NCI-H2081 (cell line): Measurements from ENCODE around the gene SUMO3.

ENCODE experiments used
- DNase-seq, 2 experiments: peaks; one replicate each; lab custom pipeline; 2025; lab: John Stamatoyannopoulos, UW

The SUMO3 gene

GRCh38 chr21:44801468-44802395 is 16.1 kb downstream of the SUMO3 start, which contains the start of gene UBE2G2:
UBE2G2 (minus strand) TSS chr21:44801820; CDS start chr21:44801748, 72 bp downstream.
- DNase-seq, result peak; percentile 65 to 76

GRCh38 chr21:44800971-44801467 is 16.8 kb downstream of the SUMO3 start:
- DNase-seq, result peak in 1 of 2 experiments; percentile 31

GRCh38 chr21:44800103-44800502 is 17.8 kb downstream of the SUMO3 start:
- DNase-seq, result peak; percentile 32 to 45

GRCh38 chr21:44799646-44800045 is 18.2 kb downstream of the SUMO3 start:
- DNase-seq, result no peak

GRCh38 chr21:44797775-44798174 is 20.1 kb downstream of the SUMO3 start:
- no peak for DNase-seq

GRCh38 chr21:44795342-44795741 is 22.5 kb downstream of the SUMO3 start:
- no peak for DNase-seq

- DNase-seq, result no peak
Observed at GRCh38 chr21:44793592-44794374, 24.1 kb downstream of the SUMO3 start.

GRCh38 chr21:44792702-44793591 is 24.9 kb downstream of the SUMO3 start:
- peak; percentile 34 to 65 for DNase-seq

- no peak for DNase-seq
Observed at GRCh38 chr21:44791993-44792392, 25.9 kb downstream of the SUMO3 start.

GRCh38 chr21:44791246-44791645 is 26.6 kb downstream of the SUMO3 start:
- no peak for DNase-seq

- no peak for DNase-seq
Observed at GRCh38 chr21:44790368-44790767, 27.5 kb downstream of the SUMO3 start.

GRCh38 chr21:44789880-44790279 is 28.0 kb downstream of the SUMO3 start:
- DNase-seq, result no peak

GRCh38 chr21:44785620-44786335 is 32.1 kb downstream of the SUMO3 start:
- peak in 1 of 2 experiments; percentile 4 for DNase-seq

GRCh38 chr21:44784810-44785209 is 33.1 kb downstream of the SUMO3 start:
- DNase-seq, result no peak

- no peak for DNase-seq
Observed at GRCh38 chr21:44783020-44783696, 34.7 kb downstream of the SUMO3 start.

GRCh38 chr21:44780767-44781459 is 36.9 kb downstream of the SUMO3 start:
- DNase-seq, result no peak

- DNase-seq, result no peak
Observed at GRCh38 chr21:44780137-44780502, 37.7 kb downstream of the SUMO3 start.

- DNase-seq, result no peak
Observed at GRCh38 chr21:44779417-44780136, 38.3 kb downstream of the SUMO3 start.

GRCh38 chr21:44778983-44779382 is 38.9 kb downstream of the SUMO3 start:
- DNase-seq, result no peak
